Measurements from ENCODE around the gene FAM32A. TPM values are rescaled to one million over a fixed set of nuclear protein-coding genes. Genes with fewer than 3 reads are reported as not detected.

FAM32A gene
- total RNA-seq, 1 experiment from 2014 or later, result 141 TPM

GRCh38 chr19:16225279-16226183 lies 40.3 kb downstream of the FAM32A start:
- Histone ChIP-seq H3K4me2 (ENCODE audit: low read length) (no peak overlapping the region), H3K27ac (ENCODE audit: low read length) (no peak overlapping the region), H2AFZ (ENCODE audit: low read length) (no peak overlapping the region), H3K4me3 (ENCODE audit: low read length) (no peak overlapping the region), H3K9ac (ENCODE audit: low read length) (no peak overlapping the region), H3K36me3 (ENCODE audit: low read depth, low read length) (peaks cover 33% of the 10 kb centered on the region), H3K9me2 (replicated peaks; ENCODE audit: low read length) (no peaks in the 10 kb centered on the region), H3K9me3 (ENCODE audit: low read length) (peaks cover 10% of the 10 kb centered on the region), H3K4me1 (ENCODE audit: insufficient read depth, low read length) (no peaks in the 10 kb centered on the region), H4K20me1 (ENCODE audit: low read length) (no peaks in the 10 kb centered on the region), H3F3A (ENCODE audit: low read length, unreplicated experiment) (no peaks in the 10 kb centered on the region), H3K27me3 (ENCODE audit: low read length) (no peaks in the 10 kb centered on the region), H3K79me2 (ENCODE audit: low read length) (no peaks in the 10 kb centered on the region)
- ChIA-PET CTCF (no interaction called here), POLR2A (ENCODE audit: unreplicated experiment) (no interaction called here)
- intact Hi-C loops (cut with micrococcal nuclease), result no loop called here
- TF ChIP-seq EZH2 (IDR thresholded peaks at IDR 0.05; ENCODE audit: low read length, unreplicated experiment) (no peak), EZH2phosphoT487 (IDR thresholded peaks at IDR 0.05; ENCODE audit: borderline replicate concordance, low read length) (no peak), CTCF (conservative IDR thresholded peaks at IDR 0.05; ENCODE audit: low read depth, low read length) (no peak)
- ATAC-seq (no peak), DNase-seq (no peak)
- BruUV-seq (replicated peaks), result no TSS peak

GRCh38 chr19:16226184-16226591 lies 41.0 kb downstream of the FAM32A start:
- H3K4me1 ChIP-seq (ENCODE audit: insufficient read depth, low read length), result no peaks in the 10 kb centered on the region

More at GRCh38 chr19:16226184-16226591, 41.0 kb downstream of the FAM32A start:
- BruUV-seq (replicated peaks), result no TSS peak
- Histone ChIP-seq H3F3A (ENCODE audit: low read length, unreplicated experiment) (no peaks in the 10 kb centered on the region), H3K4me3 (ENCODE audit: low read length) (no peak overlapping the region), H3K9me3 (ENCODE audit: low read length) (peaks cover 5% of the 10 kb centered on the region; the same call in 1 of the 2 replicates), H2AFZ (ENCODE audit: low read length) (no peak overlapping the region), H3K4me2 (ENCODE audit: low read length) (no peak overlapping the region), H3K27me3 (ENCODE audit: low read length) (no peaks in the 10 kb centered on the region), H3K9me2 (replicated peaks; ENCODE audit: low read length) (no peaks in the 10 kb centered on the region), H3K36me3 (ENCODE audit: low read depth, low read length) (peaks cover 26% of the 10 kb centered on the region), H3K9ac (ENCODE audit: low read length) (no peak overlapping the region), H3K27ac (ENCODE audit: low read length) (no peak overlapping the region), H4K20me1 (ENCODE audit: low read length) (no peaks in the 10 kb centered on the region), H3K79me2 (ENCODE audit: low read length) (no peaks in the 10 kb centered on the region)
- no peak for DNase-seq
- ATAC-seq, result no peak
- no peak for TF ChIP-seq EZH2 (IDR thresholded peaks at IDR 0.05; ENCODE audit: low read length, unreplicated experiment)
- TF ChIP-seq CTCF (conservative IDR thresholded peaks at IDR 0.05; ENCODE audit: low read depth, low read length), result no peak
- no peak for TF ChIP-seq EZH2phosphoT487 (IDR thresholded peaks at IDR 0.05; ENCODE audit: borderline replicate concordance, low read length)
- ChIA-PET POLR2A (ENCODE audit: unreplicated experiment) (no interaction called here), CTCF (no interaction called here)
- intact Hi-C loops (cut with micrococcal nuclease), result no loop called here

Measured in PC-3 (cell line).